K562 (cell line): ENCODE results near the gene GPR162. TPM values are rescaled to one million over a fixed set of nuclear protein-coding genes. Genes with fewer than 3 reads are reported as not detected.

Experiments used
- ATAC-seq: fragments of 200-7000 bp; cut with Tn5 transposase; 3 replicates; pipeline ENCODE4 v1.9.1; 2020; ENCODE audit warnings: moderate library complexity
- BruUV-seq: library from RNA; stranded (reverse); fragments of 400-500 nt; replicated peaks from 2 replicates; lab custom pipeline; 2021; lab: Mats Ljungman, UMichigan
- CTCF ChIA-PET: fragments of 300-600 bp; formaldehyde crosslinking; extraction: SDS; loops from one replicate; lab custom pipeline; 2021; ENCODE audit warnings: low intra/inter-chr PET ratio; lab: Yijun Ruan, JAX
- POLR2A ChIA-PET: fragments of 300-600, 350-650 bp; sonication (Branson Sonifier 250); formaldehyde crosslinking; extraction: SDS; loops from one replicate; lab custom pipeline; 2021; ENCODE audit warnings: antibody characterized with exemption, inconsistent platforms; lab: Yijun Ruan, JAX
- DNase-seq, 4 experiments: peaks; one replicate each; pipeline versions ENCODE4 v3.0.0 to v3.0.0-alpha.2; 2011 to 2018; ENCODE audit warnings: low spot score in 3 of 4, mixed read lengths in 3 of 4; ENCODE audit errors: extremely low read depth in 1 of 4
- FAIRE-seq: peaks from 2 replicates; lab custom pipeline; 2011; peaks lifted over from hg19 to GRCh38; lab: Jason Lieb, UNC
- H2AFZ ChIP-seq: 2 replicates; pipeline ENCODE4 v1.6.0; 2011; ENCODE audit warnings: low read depth, low read length, control low read depth, inconsistent platforms
- H3K27ac ChIP-seq: fragments of 200-600 bp; 3 replicates; pipeline ENCODE4 v1.8.0; 2011; ENCODE audit warnings: low read depth, mild to moderate bottlenecking, control low read depth, inconsistent platforms, low read length, moderate library complexity, mixed read lengths; ENCODE audit errors: extremely low read depth
- H3K27me3 ChIP-seq, 2 experiments: fragments of 300-600 bp in 1 of 2; 2 replicates in 1 of 2; 3 replicates in 1 of 2; pipeline versions ENCODE4 v1.6.0 to v1.8.0; 2011; ENCODE audit warnings: inconsistent platforms in 2 of 2, low read length in 2 of 2, mild to moderate bottlenecking in 1 of 2, mixed read lengths in 1 of 2, moderate library complexity in 1 of 2; ENCODE audit not compliant: control insufficient read depth in 2 of 2, insufficient read depth in 2 of 2
- H3K36me3 ChIP-seq: fragments of 300-600 bp; 3 replicates; pipeline ENCODE4 v1.8.0; 2011; ENCODE audit warnings: mild to moderate bottlenecking, low read length, inconsistent platforms; ENCODE audit not compliant: control insufficient read depth, insufficient read depth
- H3K4me1 ChIP-seq, 2 experiments: fragments of 200-600 bp in 1 of 2; replicated peaks in 1 of 2; 2 replicates in 1 of 2; 3 replicates in 1 of 2; pipeline versions ENCODE4 v1.5.1 to v1.8.0; 2011; ENCODE audit warnings: inconsistent platforms in 2 of 2, low read length in 2 of 2, mild to moderate bottlenecking in 1 of 2, mixed read lengths in 1 of 2, moderate library complexity in 1 of 2; ENCODE audit not compliant: control insufficient read depth in 2 of 2, insufficient read depth in 2 of 2
- H3K4me2 ChIP-seq: 2 replicates; pipeline ENCODE4 v1.6.1; 2011; ENCODE audit warnings: low read length, control low read depth, inconsistent platforms, mixed read lengths; ENCODE audit not compliant: insufficient read depth
- H3K4me3 ChIP-seq: fragments of 200-600 bp; sonication (generic), shearing (Covaris generic); 2 replicates; pipeline ENCODE4 v1.5.1; 2016; ENCODE audit warnings: control low read depth, inconsistent platforms
- H3K79me2 ChIP-seq: fragments of 200-600 bp; 3 replicates; pipeline ENCODE4 v1.8.0; 2011; ENCODE audit warnings: low read length, inconsistent platforms; ENCODE audit not compliant: control insufficient read depth, insufficient read depth
- H3K9ac ChIP-seq, 2 experiments: 2 replicates each; pipeline versions ENCODE4 v1.6.0 to v1.6.1; 2011; ENCODE audit warnings: low read depth in 2 of 2, low read length in 2 of 2, control low read depth in 1 of 2, inconsistent platforms in 1 of 2, mild to moderate bottlenecking in 1 of 2, mixed read lengths in 1 of 2; ENCODE audit not compliant: insufficient read depth in 1 of 2
- H3K9me1 ChIP-seq: one replicate; pipeline ENCODE4 v1.6.0; 2011; ENCODE audit warnings: inconsistent platforms, mild to moderate bottlenecking, low read length, moderate library complexity; ENCODE audit not compliant: control insufficient read depth, insufficient read depth
- H3K9me3 ChIP-seq: replicated peaks from 2 replicates; pipeline ENCODE4 v1.5.1; 2011; ENCODE audit warnings: low read depth, low read length, inconsistent platforms; ENCODE audit not compliant: control insufficient read depth, insufficient read depth
- H4K20me1 ChIP-seq: replicated peaks from 2 replicates; pipeline ENCODE4 v1.6.1; 2011; ENCODE audit warnings: low read length, inconsistent platforms, mixed read lengths; ENCODE audit not compliant: control insufficient read depth, insufficient read depth
- BHLHE40 ChIP-seq: IDR thresholded peaks from 2 replicates; pipeline ENCODE4 v1.6.1; 2011; ENCODE audit warnings: low read length, improper control_type of control experiment
- CBX8 ChIP-seq: fragments of 200-600 bp; sonication (generic); IDR thresholded peaks from 2 replicates; pipeline ENCODE4 v1.6.1; 2012; ENCODE audit warnings: borderline replicate concordance, mixed run types, low read depth, mild to moderate bottlenecking, moderate library complexity, mixed read lengths, low read length, control low read depth, inconsistent platforms; ENCODE audit not compliant: poor library complexity, severe bottlenecking; ENCODE audit errors: extremely low read depth
- CHD4 ChIP-seq: fragments of 200-600 bp; sonication (generic); IDR thresholded peaks from 3 replicates; pipeline ENCODE4 v1.6.1; 2012; ENCODE audit warnings: low read depth, mild to moderate bottlenecking, mixed read lengths, low read length, inconsistent platforms; ENCODE audit not compliant: insufficient read depth, insufficient replicate concordance, poor library complexity, severe bottlenecking
- DDX20 ChIP-seq: fragments of 450-650 bp; IDR thresholded peaks from 2 replicates; pipeline ENCODE4 v1.6.1; 2016; ENCODE audit warnings: missing genetic modification characterization, low read depth, mild to moderate bottlenecking, missing compliant biosample characterization, moderate library complexity
- DNMT1 ChIP-seq: fragments of 450-650 bp; IDR thresholded peaks from 2 replicates; pipeline ENCODE4 v1.6.1; 2016; ENCODE audit warnings: antibody characterized with exemption, mild to moderate bottlenecking
- FOXP1 ChIP-seq: sonication (generic); formaldehyde crosslinking; IDR thresholded peaks from 2 replicates; pipeline ENCODE4 v1.8.0; 2022; ENCODE audit warnings: mild to moderate bottlenecking, missing genetic modification reagents
- HMGN3 ChIP-seq: IDR thresholded peaks from 2 replicates; pipeline ENCODE4 v1.6.1; 2011; ENCODE audit warnings: borderline replicate concordance, low read depth, mild to moderate bottlenecking, mixed read lengths, low read length; ENCODE audit not compliant: insufficient read length; ENCODE audit errors: extremely low read depth
- HNRNPUL1 ChIP-seq: fragments of 200-400 bp; formaldehyde crosslinking; IDR thresholded peaks from 2 replicates; pipeline ENCODE4 v1.6.1; 2017; ENCODE audit warnings: low read length
- KLF13 ChIP-seq: fragments of 450-650 bp; IDR thresholded peaks from 2 replicates; pipeline ENCODE4 v1.6.1; 2016; ENCODE audit warnings: missing genetic modification characterization, low read depth, mild to moderate bottlenecking, missing compliant biosample characterization, moderate library complexity, borderline replicate concordance
- MCM7 ChIP-seq, 2 experiments: fragments of 450-650 bp; IDR thresholded peaks; 2 replicates each; pipeline ENCODE4 v1.6.1; 2016 to 2018
- NCOA1 ChIP-seq: fragments of 450-650 bp; IDR thresholded peaks from 2 replicates; pipeline ENCODE4 v1.6.1; 2016; ENCODE audit warnings: low read depth
- NEUROD1 ChIP-seq: fragments of 150-350 bp; IDR thresholded peaks from 2 replicates; pipeline ENCODE4 v1.6.1; 2014; ENCODE audit warnings: borderline replicate concordance, low read length, low read depth; ENCODE audit not compliant: partially characterized antibody
- POLR2A ChIP-seq: fragments of 450-650 bp; conservative IDR thresholded peaks from 2 replicates; pipeline ENCODE4 v1.6.1; 2016
- RB1 ChIP-seq: fragments of 450-650 bp; IDR thresholded peaks from 2 replicates; pipeline ENCODE4 v1.6.1; 2017; ENCODE audit warnings: low read depth, mild to moderate bottlenecking
- ZNF668 ChIP-seq: fragments of 250-450 bp; sonication (Bioruptor Pico); IDR thresholded peaks from 2 replicates; pipeline ENCODE4 v1.8.0; 2022; ENCODE audit warnings: mild to moderate bottlenecking, inconsistent platforms
- WGBS: fragments of 100-300 bp; shearing (Covaris generic); methylation state at CpG from one replicate; pipeline ENCODE4 v1.1.6; 2016; ENCODE audit warnings: low coverage, mixed read lengths; ENCODE audit not compliant: insufficient coverage; ENCODE audit errors: missing lambda C conversion rate; 5-methylcytosine and 5-hydroxymethylcytosine counted together
- in situ Hi-C: fragments of 300-500 bp; cut with MboI; formaldehyde crosslinking; loops from 4 replicates; pipeline ENCODE4 v1.15.0; 2018; ENCODE audit warnings: inconsistent platforms, mixed read lengths
- intact Hi-C: fragments of 100-400 bp; cut with micrococcal nuclease; formaldehyde crosslinking; loops from 2 replicates; pipeline ENCODE4 v1.14.2; 2022
- polyA plus RNA-seq, 8 experiments: library from polyadenylated mRNA; depleted of rRNA in 4 of 8; stranded (reverse) in 5 of 8; unstranded in 3 of 8; fragments of >200 nt; fragmentation: Nextera tagmentation in 2 of 8; fragmentation: Illumina TruSeq in 1 of 8; extraction: Ambion mirVana in 2 of 8; extraction: Trizol in 1 of 8; gene quantifications; 2 replicates each; pipeline versions ENCODE4 v1.2.1 to v1.2.3, GENCODE V29; 2011 to 2014; ENCODE audit warnings: inconsistent platforms in 1 of 8, missing spikeins in 1 of 8
- total RNA-seq, 7 experiments: library from RNA; depleted of rRNA in 6 of 7; stranded (reverse); fragments of >200 nt in 6 of 7; fragmentation: Illumina TruSeq in 2 of 7; extraction: Trizol in 2 of 7; gene quantifications; 2 replicates each; pipeline versions ENCODE4 v1.2.1 to v1.2.3, GENCODE V29; 2011 to 2021; ENCODE audit warnings: low replicate concordance in 1 of 7
- TF ChIP-seq, protein P1 (sequence below): fragments of 250-450 bp; sonication (Bioruptor Pico); IDR thresholded peaks from 2 replicates; pipeline ENCODE4 v1.4.0; 2020
- TF ChIP-seq, protein P2 (sequence below): IDR thresholded peaks from 2 replicates; pipeline ENCODE4 v1.6.1; 2016; ENCODE audit warnings: missing genetic modification characterization, missing compliant biosample characterization

GPR162 gene
- total and polyA plus RNA-seq, 9 of the 15 experiments (the other 6 are each of a cell fraction or from before 2014, with no cell fraction given): 0.65 to 1.8 (median 1.1) TPM; not detected in 2

DNA sequence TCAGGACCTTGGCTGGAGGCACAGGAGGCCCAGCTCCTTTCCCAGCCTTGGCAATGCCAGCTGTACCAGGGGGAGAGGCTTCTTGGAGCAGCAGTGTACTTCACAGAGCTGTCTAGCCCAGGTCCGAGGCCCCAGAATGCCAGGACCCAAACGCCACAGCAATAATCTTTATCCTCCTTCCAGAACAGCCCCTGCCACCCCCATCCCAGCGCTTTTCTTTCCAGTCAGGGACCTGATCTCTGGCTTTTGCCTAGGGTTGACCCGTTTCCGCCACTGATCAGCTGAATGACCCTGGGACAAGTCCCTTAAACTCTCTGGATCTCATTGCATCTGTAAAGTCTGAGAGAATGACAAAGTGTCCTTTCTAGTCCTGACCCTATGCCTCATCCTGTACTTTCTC, 44.2 kb upstream of the GPR162 start (continued):
- TF ChIP-seq, protein P1, sequence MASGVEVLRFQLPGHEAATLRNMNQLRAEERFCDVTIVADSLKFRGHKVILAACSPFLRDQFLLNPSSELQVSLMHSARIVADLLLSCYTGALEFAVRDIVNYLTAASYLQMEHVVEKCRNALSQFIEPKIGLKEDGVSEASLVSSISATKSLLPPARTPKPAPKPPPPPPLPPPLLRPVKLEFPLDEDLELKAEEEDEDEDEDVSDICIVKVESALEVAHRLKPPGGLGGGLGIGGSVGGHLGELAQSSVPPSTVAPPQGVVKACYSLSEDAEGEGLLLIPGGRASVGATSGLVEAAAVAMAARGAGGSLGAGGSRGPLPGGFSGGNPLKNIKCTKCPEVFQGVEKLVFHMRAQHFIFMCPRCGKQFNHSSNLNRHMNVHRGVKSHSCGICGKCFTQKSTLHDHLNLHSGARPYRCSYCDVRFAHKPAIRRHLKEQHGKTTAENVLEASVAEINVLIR (CRISPR knock-in tag): no peak
- TF ChIP-seq MCM7 (IDR thresholded peaks at IDR 0.05) (no peak), RB1 (no peak), FOXP1 (CRISPR knock-in tag) (no peak), BHLHE40 (no peak), DNMT1 (no peak), CHD4 (no peak), ZNF668 (CRISPR knock-in tag) (no peak), CBX8 (no peak)

DNA sequence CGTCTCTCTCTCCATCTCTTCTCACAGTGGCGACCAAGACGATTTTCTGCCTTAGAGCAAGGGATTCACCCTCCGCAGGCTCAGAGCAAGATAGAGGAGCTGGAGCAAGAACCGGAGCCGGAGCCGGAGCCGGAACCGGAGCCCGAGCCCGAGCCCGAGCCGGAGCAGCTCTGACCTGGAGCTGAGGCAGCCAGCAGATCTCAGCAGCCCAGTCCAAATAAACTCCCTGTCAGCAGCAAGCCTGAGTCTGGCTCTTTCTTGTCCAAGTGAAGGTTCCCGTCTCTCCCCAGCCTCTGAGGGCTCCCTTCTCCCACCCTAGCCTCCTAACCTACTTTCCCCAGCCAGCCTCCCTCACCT, 43.4 kb upstream of the GPR162 start:
- H4K20me1 ChIP-seq: no peaks in the 10 kb centered on the region
- peak overlapping the region; percentile 41; the same call in 1 of the 2 replicates for H3K4me3 ChIP-seq
- intact Hi-C loops: loop anchor here (5.0 kb wide), 2 partner anchors 49 to 161 kb away; partner anchors contain the start of gene P3H3
- no peaks in the 10 kb centered on the region for H3K9me3 ChIP-seq
- ATAC-seq (peak; percentile 64), FAIRE-seq (no peak), DNase-seq (peak in 1 of 4 experiments; percentile 41)
- 52% methylated on average over 10 of the region's 14 CpGs for WGBS
- peak overlapping the region; percentile 95 for H2AFZ ChIP-seq
- H3K4me1 ChIP-seq: peaks cover 5 to 25% of the 10 kb centered on the region in 2 experiments; a peak in 4 of 5 replicates
- TF ChIP-seq POLR2A (no peak), NEUROD1 (peak; percentile 24), DDX20 (tag) (no peak), HMGN3 (no peak), HNRNPUL1 (no peak), NCOA1 (no peak), KLF13 (tag) (no peak)
- TF ChIP-seq, protein P2, sequence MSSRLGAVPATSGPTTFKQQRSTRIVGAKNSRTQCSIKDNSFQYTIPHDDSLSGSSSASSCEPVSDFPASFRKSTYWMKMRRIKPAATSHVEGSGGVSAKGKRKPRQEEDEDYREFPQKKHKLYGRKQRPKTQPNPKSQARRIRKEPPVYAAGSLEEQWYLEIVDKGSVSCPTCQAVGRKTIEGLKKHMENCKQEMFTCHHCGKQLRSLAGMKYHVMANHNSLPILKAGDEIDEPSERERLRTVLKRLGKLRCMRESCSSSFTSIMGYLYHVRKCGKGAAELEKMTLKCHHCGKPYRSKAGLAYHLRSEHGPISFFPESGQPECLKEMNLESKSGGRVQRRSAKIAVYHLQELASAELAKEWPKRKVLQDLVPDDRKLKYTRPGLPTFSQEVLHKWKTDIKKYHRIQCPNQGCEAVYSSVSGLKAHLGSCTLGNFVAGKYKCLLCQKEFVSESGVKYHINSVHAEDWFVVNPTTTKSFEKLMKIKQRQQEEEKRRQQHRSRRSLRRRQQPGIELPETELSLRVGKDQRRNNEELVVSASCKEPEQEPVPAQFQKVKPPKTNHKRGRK: peak; percentile 24; the same call in 1 of the 2 replicates
- no peaks in the 10 kb centered on the region for H3K36me3 ChIP-seq
- peak overlapping the region; percentile 81 for H3K4me2 ChIP-seq
- H3K9me1 ChIP-seq: no peaks in the 10 kb centered on the region
- H3K27me3 ChIP-seq: no peaks in the 10 kb centered on the region
- peak overlapping the region; percentile 59 to 83; a peak in 3 of 4 replicates for H3K9ac ChIP-seq
- in situ Hi-C loops: no loop called here
- BruUV-seq: no TSS peak
- ChIA-PET CTCF (interaction anchor here (1.2 to 2.5 kb wide), 2 partner anchors 24 to 42 kb away, joined by 6 to 24 read pairs; partner anchors contain the start of gene MLF2), POLR2A (interaction anchor here (2.0 kb wide), 1 partner anchor 11 kb away, joined by 17 read pairs; the partner anchor contains the start of gene PTMS)
- H3K79me2 ChIP-seq: no peaks in the 10 kb centered on the region
- peak overlapping the region; percentile 39; the same call in 1 of the 3 replicates for H3K27ac ChIP-seq
